Measurements from ENCODE around the gene MYOZ3.

MYOZ3 gene

GRCh38 chr5:150627731-150628545 is 33.1 kb upstream of the MYOZ3 start:
- DNase-seq (ENCODE audit: low read depth in 2 of 2), result no peak

- DNase-seq (ENCODE audit: low read depth in 2 of 2), result no peak
These were observed 32.0 kb upstream of the MYOZ3 start for GRCh38 chr5:150628936-150629485.

GRCh38 chr5:150630016-150630415 is 31.0 kb upstream of the MYOZ3 start:
- no peak for DNase-seq (ENCODE audit: low read depth in 2 of 2)

GRCh38 chr5:150630461-150631325 is 30.4 kb upstream of the MYOZ3 start:
- no peak for DNase-seq (ENCODE audit: low read depth in 2 of 2)

DNA sequence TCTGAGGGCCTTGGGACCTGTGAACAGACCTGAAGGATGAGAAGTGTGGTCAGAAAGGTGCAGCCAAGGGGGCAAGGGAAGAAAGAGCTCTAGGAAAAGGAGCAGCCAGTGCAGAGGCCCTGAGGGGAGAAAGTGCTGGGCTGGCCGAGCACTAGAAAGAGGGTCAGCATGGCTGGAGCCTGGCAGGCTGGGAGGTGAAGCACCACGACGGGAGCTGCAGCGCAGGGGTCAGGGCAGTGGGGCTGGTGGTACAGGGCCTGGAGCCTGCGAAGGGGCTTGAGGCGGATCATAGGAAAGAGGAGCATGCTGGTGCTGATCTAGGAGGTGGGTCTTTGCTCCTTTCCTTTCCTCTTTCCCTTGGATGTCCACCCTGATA is 29.7 kb upstream of the MYOZ3 start:
- DNase-seq (ENCODE audit: low read depth in 2 of 2), result no peak

DNA sequence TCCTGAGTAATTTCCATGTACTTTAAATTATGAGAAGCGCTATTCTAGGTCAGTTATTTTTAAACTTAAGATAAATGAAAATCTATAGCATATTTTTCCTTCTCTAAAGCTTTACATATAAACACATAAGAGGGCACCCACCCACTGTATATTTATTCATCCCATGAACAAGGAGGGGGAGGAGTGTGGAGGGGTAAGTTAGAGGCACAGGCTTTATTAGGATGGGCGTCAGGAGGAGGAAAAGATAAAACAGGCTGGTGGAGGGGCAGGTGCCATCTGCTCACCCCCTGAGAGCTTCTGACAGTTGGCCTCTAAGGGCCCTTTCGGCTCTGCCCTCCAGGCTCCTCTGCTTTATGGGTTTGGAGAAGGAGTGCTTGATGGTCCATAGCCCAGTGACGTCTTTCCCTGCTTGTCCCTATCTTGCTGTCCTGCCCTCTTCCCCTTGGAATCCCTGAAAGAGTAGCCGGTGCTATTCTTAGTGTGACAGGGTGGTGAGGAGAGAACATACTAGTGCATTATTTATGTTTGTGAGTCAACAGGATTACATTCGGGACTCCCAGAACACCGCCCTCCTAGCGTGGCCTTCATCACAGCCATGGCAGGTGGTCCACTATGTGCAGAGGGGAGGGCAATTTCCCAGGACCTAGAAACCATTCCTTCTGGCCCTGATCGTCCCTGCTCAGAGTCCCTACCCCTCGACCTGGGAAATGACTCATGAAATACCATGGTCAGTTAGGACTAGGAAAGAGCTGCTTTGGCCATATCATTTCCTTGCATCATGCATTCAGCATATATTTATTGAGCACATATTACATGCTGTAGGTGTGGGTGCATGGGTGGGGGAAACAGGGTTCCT is 28.5 kb upstream of the MYOZ3 start:
- DNase-seq (ENCODE audit: low read depth in 2 of 2), result no peak

DNA sequence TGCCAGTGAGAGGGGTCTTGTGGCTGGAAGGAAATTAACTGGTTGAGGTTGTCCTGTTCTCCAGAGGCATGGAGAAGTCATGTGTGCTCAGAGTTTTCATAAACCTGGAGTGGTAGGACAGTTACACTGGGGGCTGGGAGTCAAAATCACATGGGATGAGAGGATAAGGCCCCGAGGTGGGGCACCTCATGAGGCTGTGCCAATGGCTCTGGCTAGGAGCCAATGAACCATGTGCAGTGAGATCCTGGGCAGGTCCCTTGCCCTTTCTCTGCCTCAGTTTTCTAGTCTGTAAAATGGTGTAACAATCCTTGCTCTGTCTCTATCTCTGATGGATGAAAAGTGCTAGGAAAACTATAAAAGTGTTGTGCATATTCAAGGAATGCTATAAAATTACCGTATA is 27.6 kb upstream of the MYOZ3 start:
- DNase-seq (ENCODE audit: low read depth in 2 of 2), result no peak

DNA sequence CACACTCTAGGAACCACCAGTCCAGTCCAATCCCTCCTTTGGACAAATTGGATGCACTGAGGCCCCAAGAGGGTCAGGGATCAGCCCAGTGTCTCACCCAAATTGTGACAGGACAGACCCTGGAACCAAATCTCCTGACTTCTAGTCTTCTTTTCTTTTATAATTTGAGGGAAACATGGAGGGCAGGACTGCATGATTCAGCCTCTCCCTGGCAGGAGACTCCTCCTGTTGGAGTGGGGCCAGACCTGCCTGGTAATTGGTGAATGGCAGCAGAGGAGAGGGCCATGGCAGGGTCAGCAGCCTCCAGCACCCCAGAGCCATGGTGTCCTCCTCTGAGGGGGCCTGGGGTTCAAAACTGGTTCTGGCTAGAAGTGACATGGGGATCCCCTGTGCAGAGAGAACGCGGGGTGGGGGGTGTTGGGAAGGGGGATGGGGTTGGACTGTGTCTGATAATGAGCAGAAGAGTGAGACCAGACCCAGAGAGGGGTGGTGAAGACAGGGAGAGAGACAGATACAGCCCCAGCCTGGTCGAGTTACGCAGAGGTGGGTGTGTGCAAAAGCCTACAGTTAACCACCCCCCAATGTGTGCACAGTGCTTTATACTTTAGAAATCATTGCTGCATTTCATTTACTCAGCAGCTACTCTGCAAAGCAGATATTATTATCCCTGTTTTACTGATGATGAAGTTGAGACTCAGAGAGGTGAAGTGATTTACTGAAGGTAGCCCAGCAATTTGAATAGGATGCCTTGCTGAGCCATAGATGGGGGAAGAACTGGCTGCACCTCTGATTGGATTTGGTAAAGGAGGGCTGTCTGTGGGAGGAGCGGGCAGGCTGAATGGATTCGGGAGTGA is 24.4 kb upstream of the MYOZ3 start:
- no peak for DNase-seq (ENCODE audit: low read depth in 2 of 2)

GRCh38 chr5:150637245-150638052 is 23.6 kb upstream of the MYOZ3 start:
- no peak for DNase-seq (ENCODE audit: low read depth in 2 of 2)

DNA sequence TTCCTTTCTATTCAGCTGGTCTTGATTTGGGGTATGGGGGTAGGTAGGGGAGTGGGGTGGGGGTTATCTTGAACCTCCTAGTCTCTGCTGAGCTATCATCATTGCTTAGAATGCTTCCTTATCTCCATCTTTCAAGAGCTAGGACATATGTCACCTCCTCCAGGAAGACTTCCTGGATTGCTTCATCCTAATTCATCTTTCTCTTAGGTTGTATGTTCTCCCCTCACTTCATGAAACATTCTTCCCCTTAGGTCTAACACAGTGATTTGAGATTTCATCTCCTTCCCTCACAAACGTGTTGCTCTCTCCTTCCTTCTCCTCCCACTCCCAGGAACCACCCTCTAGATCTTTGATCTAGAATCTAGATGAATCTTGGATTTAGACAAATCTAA is 23.0 kb upstream of the MYOZ3 start:
- no peak for DNase-seq (ENCODE audit: low read depth in 2 of 2)

- DNase-seq (ENCODE audit: low read depth in 2 of 2), result no peak
These were observed 22.3 kb upstream of the MYOZ3 start for GRCh38 chr5:150638488-150639376.

- DNase-seq (ENCODE audit: low read depth in 2 of 2), result no peak
These were observed 21.7 kb upstream of the MYOZ3 start for GRCh38 chr5:150639377-150639692.

GRCh38 chr5:150639751-150640150 is 21.3 kb upstream of the MYOZ3 start:
- no peak for DNase-seq (ENCODE audit: low read depth in 2 of 2)

DNA sequence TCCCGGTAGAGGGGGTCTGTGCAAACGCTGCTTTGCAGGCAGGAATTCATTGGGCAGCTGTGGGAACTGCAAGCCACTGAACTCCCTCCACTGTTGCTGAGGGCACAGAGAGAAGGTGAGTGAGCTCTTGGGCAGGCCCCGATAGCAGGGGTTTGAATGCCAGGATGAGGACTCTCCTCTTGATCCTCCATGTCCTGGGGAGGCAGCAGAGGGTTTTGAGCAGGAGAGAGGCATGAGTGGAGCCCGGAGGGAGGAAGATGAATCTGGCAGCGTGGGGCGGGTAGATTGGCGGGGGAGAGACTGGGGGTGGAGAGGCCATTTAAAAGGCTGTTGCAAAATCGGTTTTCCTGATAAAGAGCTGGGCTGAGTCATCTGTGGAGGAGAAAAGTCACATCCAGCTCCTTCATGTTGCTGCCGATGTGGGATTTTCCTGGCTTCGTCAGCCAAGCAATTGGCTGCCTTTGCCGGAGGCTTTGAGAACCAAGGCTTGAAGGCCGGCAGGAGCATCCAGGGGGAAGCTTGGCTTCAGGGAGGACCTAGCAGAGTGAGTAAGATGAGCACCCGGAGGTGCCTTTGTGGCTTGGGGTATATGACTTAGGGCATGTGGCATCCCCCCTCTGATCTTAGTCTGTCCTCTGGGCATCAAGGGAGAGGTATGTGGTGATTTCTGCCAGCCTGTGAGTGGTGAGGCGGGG is 20.6 kb upstream of the MYOZ3 start, which contains the start of gene SYNPO:
Gene SYNPO, plus strand, starts transcription at position 350 of the 695 bp plus-strand sequence. CDS start 7,616 bp downstream, outside the sequence.
- no peak for DNase-seq (ENCODE audit: low read depth in 2 of 2)

DNA sequence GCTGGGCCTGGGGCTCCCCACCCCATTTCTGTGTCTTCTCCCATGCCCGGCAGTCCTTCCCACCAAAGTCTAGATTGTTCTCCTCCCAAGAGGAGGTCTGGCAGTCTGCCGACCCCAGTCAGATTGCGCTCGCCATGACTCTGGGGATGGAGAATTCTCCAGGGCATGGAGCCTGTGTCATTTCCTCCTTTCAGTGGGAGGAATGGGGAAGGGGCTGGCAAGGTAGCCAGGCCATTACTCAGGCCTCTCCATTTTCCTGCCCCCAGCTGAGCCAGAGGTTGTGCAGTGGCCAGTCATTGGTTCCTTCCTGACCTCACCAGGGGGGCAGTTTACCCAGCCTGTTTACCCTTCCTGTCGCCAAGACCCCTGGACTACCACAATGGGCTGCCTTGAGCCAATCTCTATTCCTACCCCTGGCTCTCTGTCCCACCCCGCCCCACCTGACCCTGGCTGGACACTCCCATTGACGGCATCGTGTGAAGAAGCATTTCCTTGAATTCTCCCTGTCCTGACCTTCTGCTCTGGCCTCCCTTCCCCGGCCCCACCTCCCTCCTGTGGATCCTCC is 20.0 kb upstream of the MYOZ3 start:
- DNase-seq (ENCODE audit: low read depth in 2 of 2), result no peak

- no peak for DNase-seq (ENCODE audit: low read depth in 2 of 2)
These were observed 19.1 kb upstream of the MYOZ3 start for GRCh38 chr5:150641824-150642566.

DNA sequence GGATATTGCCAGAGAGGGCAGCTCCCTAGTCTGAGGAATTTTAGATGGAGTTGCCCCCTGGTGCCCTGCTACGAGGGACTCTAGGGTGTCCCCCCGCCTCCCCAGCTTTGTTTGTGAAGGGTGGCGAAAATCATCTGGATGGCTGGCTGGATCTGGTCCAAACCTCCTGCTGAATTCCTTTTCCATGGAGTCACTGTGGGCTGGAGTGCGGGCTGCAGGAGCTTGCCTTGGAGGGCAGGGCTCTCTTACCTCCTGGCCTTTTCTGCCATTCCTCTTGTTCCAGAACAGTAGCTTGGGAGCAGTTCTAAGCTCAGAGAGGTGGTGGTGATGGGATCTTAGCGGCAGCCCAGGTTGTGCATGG is 18.5 kb upstream of the MYOZ3 start:
- DNase-seq (ENCODE audit: low read depth in 2 of 2), result no peak

All from stimulated activated CD4-positive, alpha-beta T cell treated with anti-CD3 and anti-CD28 coated beads, Interleukin-1b, Interleukin-23, amount 100 ng/mL, for 4 hours (primary cell).